H9 (cell line): ENCODE results near the gene NCEH1. TPM values are rescaled to one million over a fixed set of nuclear protein-coding genes. Genes with fewer than 3 reads are reported as not detected.
"Not testable (repeated sequence)": the region's sequence is repeated elsewhere in the genome, so short reads cannot be mapped to it uniquely, and the experiment has no call there.

Experiments
- DNase-seq: peaks from one replicate; pipeline ENCODE4 v3.0.0-alpha.2; 2017
- H2AFZ ChIP-seq: one replicate; pipeline ENCODE4 v1.6.1; 2013; ENCODE audit warnings: mild to moderate bottlenecking, low read length, control low read depth, moderate library complexity
- H2AK5ac ChIP-seq: 2 replicates; pipeline ENCODE4 v1.6.1; 2013; ENCODE audit warnings: low read length, control low read depth, mixed read lengths; ENCODE audit not compliant: insufficient read length
- H2BK120ac ChIP-seq: one replicate; pipeline ENCODE4 v1.6.1; 2013; ENCODE audit warnings: low read depth, mild to moderate bottlenecking, low read length, control low read depth, inconsistent platforms; ENCODE audit not compliant: poor library complexity, severe bottlenecking
- H2BK12ac ChIP-seq: 2 replicates; pipeline ENCODE4 v1.6.1; 2013; ENCODE audit warnings: low read length, control low read depth, mixed read lengths, low read depth; ENCODE audit not compliant: insufficient read length
- H2BK15ac ChIP-seq: 2 replicates; pipeline ENCODE4 v1.6.1; 2013; ENCODE audit warnings: low read depth, low read length, control low read depth
- H2BK20ac ChIP-seq: one replicate; pipeline ENCODE4 v1.6.1; 2013; ENCODE audit warnings: low read depth, mild to moderate bottlenecking, low read length, control low read depth, inconsistent platforms; ENCODE audit not compliant: poor library complexity, severe bottlenecking
- H2BK5ac ChIP-seq: 2 replicates; pipeline ENCODE4 v1.6.1; 2013; ENCODE audit warnings: low read length, control low read depth, mixed read lengths; ENCODE audit not compliant: insufficient read length
- H3K14ac ChIP-seq: 2 replicates; pipeline ENCODE4 v1.6.1; 2013; ENCODE audit warnings: low read length, control low read depth; ENCODE audit not compliant: insufficient read depth
- H3K18ac ChIP-seq: 2 replicates; pipeline ENCODE4 v1.6.1; 2013; ENCODE audit warnings: low read depth, mild to moderate bottlenecking, mixed read lengths, low read length, control low read depth; ENCODE audit not compliant: insufficient read length
- H3K23ac ChIP-seq: 2 replicates; pipeline ENCODE4 v1.6.1; 2013; ENCODE audit warnings: low read length, control low read depth, mixed read lengths, low read depth; ENCODE audit not compliant: insufficient read length
- H3K23me2 ChIP-seq: 2 replicates; pipeline ENCODE4 v1.6.1; 2013; ENCODE audit warnings: low read depth, mild to moderate bottlenecking, mixed read lengths, low read length, control low read depth; ENCODE audit not compliant: insufficient read length, poor library complexity, severe bottlenecking
- H3K27ac ChIP-seq: 2 replicates; pipeline ENCODE4 v1.5.1; 2013; ENCODE audit warnings: low read length, control low read depth, mixed read lengths, low read depth; ENCODE audit not compliant: insufficient read length
- H3K27me3 ChIP-seq: 2 replicates; pipeline ENCODE4 v1.6.1; 2013; ENCODE audit warnings: low read length, control low read depth, inconsistent platforms; ENCODE audit not compliant: insufficient read depth
- H3K4ac ChIP-seq: 2 replicates; pipeline ENCODE4 v1.6.1; 2013; ENCODE audit warnings: low read depth, mild to moderate bottlenecking, control low read depth, inconsistent platforms, low read length, moderate library complexity
- H3K4me1 ChIP-seq: 2 replicates; pipeline ENCODE4 v1.6.1; 2013; ENCODE audit warnings: low read length, control low read depth, inconsistent platforms; ENCODE audit not compliant: insufficient read depth
- H3K4me2 ChIP-seq: 2 replicates; pipeline ENCODE4 v1.6.1; 2013; ENCODE audit warnings: low read length, control low read depth, mixed read lengths; ENCODE audit not compliant: insufficient read length, insufficient read depth
- H3K56ac ChIP-seq: 2 replicates; pipeline ENCODE4 v1.6.1; 2013; ENCODE audit warnings: low read depth, mild to moderate bottlenecking, mixed read lengths, low read length, control low read depth; ENCODE audit not compliant: insufficient read length
- H3K79me1 ChIP-seq: 2 replicates; pipeline ENCODE4 v1.6.1; 2013; ENCODE audit warnings: low read depth, mild to moderate bottlenecking, moderate library complexity, low read length, control low read depth, inconsistent platforms; ENCODE audit not compliant: insufficient read depth, poor library complexity, severe bottlenecking
- H3K79me2 ChIP-seq: 2 replicates; pipeline ENCODE4 v1.6.1; 2013; ENCODE audit warnings: low read length, control low read depth, inconsistent platforms; ENCODE audit not compliant: insufficient read depth
- H3K9ac ChIP-seq: 2 replicates; pipeline ENCODE4 v1.6.1; 2013; ENCODE audit warnings: low read length, control low read depth, mixed read lengths; ENCODE audit not compliant: insufficient read length; ENCODE audit errors: extremely low read depth
- H3K9me3 ChIP-seq: one replicate; pipeline ENCODE4 v1.6.1; 2013; ENCODE audit warnings: low read depth, low read length, inconsistent platforms; ENCODE audit not compliant: control insufficient read depth
- H3T11ph ChIP-seq: one replicate; pipeline ENCODE4 v1.6.1; 2013; ENCODE audit warnings: mild to moderate bottlenecking, low read length, control low read depth, inconsistent platforms
- H4K20me1 ChIP-seq: one replicate; pipeline ENCODE4 v1.6.1; 2013; ENCODE audit not compliant: control insufficient read depth, insufficient read length, insufficient read depth
- H4K5ac ChIP-seq: 2 replicates; pipeline ENCODE4 v1.6.1; 2013; ENCODE audit warnings: low read depth, mild to moderate bottlenecking, mixed read lengths, low read length, control low read depth; ENCODE audit not compliant: insufficient read length
- H4K8ac ChIP-seq: replicated peaks from 2 replicates; pipeline ENCODE4 v1.6.1; 2013; ENCODE audit warnings: low read length, control low read depth, mixed read lengths, low read depth; ENCODE audit not compliant: insufficient read length
- H4K91ac ChIP-seq: 2 replicates; pipeline ENCODE4 v1.6.1; 2013; ENCODE audit warnings: low read depth, mild to moderate bottlenecking, moderate library complexity, mixed read lengths, low read length, control low read depth; ENCODE audit not compliant: insufficient read length
- H3K27ac Mint-ChIP-seq, 3 experiments: 2 replicates in 2 of 3; 3 replicates in 1 of 3; pipeline ENCODE4 v1.8.0; 2020 to 2021; ENCODE audit warnings: mixed read lengths in 3 of 3, mild to moderate bottlenecking in 1 of 3, moderate library complexity in 1 of 3
- H3K27me3 Mint-ChIP-seq: 2 replicates; pipeline ENCODE4 v1.8.0; 2021; ENCODE audit warnings: low read depth, mild to moderate bottlenecking, moderate library complexity, mixed read lengths
- H3K36me3 Mint-ChIP-seq, 3 experiments: 2 replicates in 2 of 3; 3 replicates in 1 of 3; pipeline ENCODE4 v1.8.0; 2020 to 2021; ENCODE audit warnings: low read depth in 3 of 3, mixed read lengths in 3 of 3; ENCODE audit not compliant: insufficient read depth in 1 of 3
- H3K4me1 Mint-ChIP-seq, 2 experiments: 2 replicates each; pipeline ENCODE4 v1.8.0; 2020; ENCODE audit warnings: mixed read lengths in 2 of 2
- H3K4me3 Mint-ChIP-seq, 2 experiments: 2 replicates in 1 of 2; 3 replicates in 1 of 2; pipeline ENCODE4 v1.8.0; 2020 to 2021; ENCODE audit warnings: mild to moderate bottlenecking in 2 of 2, mixed read lengths in 2 of 2, moderate library complexity in 1 of 2
- H3K9me3 Mint-ChIP-seq, 2 experiments: 2 replicates in 1 of 2; 3 replicates in 1 of 2; pipeline ENCODE4 v1.8.0; 2020; ENCODE audit warnings: mild to moderate bottlenecking in 2 of 2, mixed read lengths in 2 of 2, moderate library complexity in 1 of 2
- WGBS: extraction: QIAGEN DNeasy Blood & Tissue Kit; methylation state at CpG from one replicate; pipeline ENCODE4 v1.1.7; 2013; ENCODE audit warnings: missing lambda C conversion rate, low lambda C conversion rate, mixed read lengths; ENCODE audit not compliant: insufficient read length; ENCODE audit errors: extremely low coverage; 5-methylcytosine and 5-hydroxymethylcytosine counted together
- total RNA-seq: library from RNA; stranded (reverse); gene quantifications from 2 replicates; pipeline ENCODE4 v1.2.1, GENCODE V29; 2021
- TF ChIP-seq, protein P1 (sequence below): fragments of 200-600 bp; sonication (generic); conservative IDR thresholded peaks from 3 replicates; pipeline ENCODE4 v1.8.0; 2021; ENCODE audit warnings: antibody characterized with exemption, mild to moderate bottlenecking

Gene NCEH1
- total RNA-seq, 1 experiment from 2014 or later, result 2.3 TPM

DNA sequence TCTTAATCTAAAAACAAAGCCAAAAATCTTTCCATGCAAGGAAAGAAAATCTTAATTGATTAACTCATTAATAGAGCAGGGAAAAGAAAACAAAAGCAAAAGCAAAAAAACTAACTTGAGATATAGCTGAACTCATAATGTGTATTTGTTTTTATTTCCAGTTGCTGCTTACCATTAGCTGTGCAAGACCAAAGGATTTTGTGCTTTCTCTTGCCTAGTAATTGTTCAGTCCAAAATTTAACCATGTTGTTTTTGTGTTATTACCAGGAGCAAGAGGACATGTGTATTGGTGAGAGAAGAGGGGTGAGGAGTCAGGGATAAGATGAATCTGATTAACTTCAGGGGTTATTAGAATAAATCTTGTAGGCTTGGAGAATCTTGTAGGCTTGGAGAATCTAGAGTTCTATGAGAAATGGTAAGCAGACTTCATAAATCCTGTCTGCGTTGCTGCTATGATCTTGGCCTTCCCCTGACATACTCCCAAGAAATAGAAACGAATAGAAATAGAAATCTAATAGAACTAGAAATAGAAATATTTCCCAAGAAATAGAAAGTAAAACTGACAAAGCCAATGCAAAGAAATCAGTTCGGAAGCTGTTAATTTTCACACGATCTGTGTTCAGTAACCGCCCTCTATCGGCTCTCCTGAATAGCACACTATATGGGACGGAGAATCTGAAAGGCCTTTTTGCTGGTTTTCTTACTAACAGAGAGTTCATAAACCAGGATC lies 115.0 kb downstream of the NCEH1 start:
- Histone ChIP-seq H3K9ac (no peak overlapping the region), H3K23ac (no peak overlapping the region), H2AK5ac (no peak overlapping the region), H4K20me1 (no peaks in the 10 kb centered on the region), H2BK120ac (no peak overlapping the region), H4K8ac (no peak overlapping the region), H3K23me2 (no peaks in the 10 kb centered on the region), H3K79me2 (no peaks in the 10 kb centered on the region), H3K27ac (no peak overlapping the region), H3K4me2 (no peak overlapping the region), H4K91ac (no peak overlapping the region), H3K18ac (no peak overlapping the region), H3K9me3 (no peaks in the 10 kb centered on the region), H2BK15ac (no peak overlapping the region), H2BK5ac (no peak overlapping the region), H2BK20ac (no peak overlapping the region), H4K5ac (no peak overlapping the region), H3K4ac (no peak overlapping the region), H3T11ph (no peak overlapping the region), H2AFZ (no peak overlapping the region), H3K56ac (no peak overlapping the region), H2BK12ac (no peak overlapping the region), H3K4me1 (no peaks in the 10 kb centered on the region), H3K27me3 (no peaks in the 10 kb centered on the region), H3K14ac (no peak overlapping the region), H3K79me1 (no peaks in the 10 kb centered on the region)
- H3K27me3 Mint-ChIP-seq, result no peaks in the 10 kb centered on the region
- DNase-seq, result no peak
- no CpG with 5 or more reads among the region's 7 CpGs for WGBS
- TF ChIP-seq, protein P1, sequence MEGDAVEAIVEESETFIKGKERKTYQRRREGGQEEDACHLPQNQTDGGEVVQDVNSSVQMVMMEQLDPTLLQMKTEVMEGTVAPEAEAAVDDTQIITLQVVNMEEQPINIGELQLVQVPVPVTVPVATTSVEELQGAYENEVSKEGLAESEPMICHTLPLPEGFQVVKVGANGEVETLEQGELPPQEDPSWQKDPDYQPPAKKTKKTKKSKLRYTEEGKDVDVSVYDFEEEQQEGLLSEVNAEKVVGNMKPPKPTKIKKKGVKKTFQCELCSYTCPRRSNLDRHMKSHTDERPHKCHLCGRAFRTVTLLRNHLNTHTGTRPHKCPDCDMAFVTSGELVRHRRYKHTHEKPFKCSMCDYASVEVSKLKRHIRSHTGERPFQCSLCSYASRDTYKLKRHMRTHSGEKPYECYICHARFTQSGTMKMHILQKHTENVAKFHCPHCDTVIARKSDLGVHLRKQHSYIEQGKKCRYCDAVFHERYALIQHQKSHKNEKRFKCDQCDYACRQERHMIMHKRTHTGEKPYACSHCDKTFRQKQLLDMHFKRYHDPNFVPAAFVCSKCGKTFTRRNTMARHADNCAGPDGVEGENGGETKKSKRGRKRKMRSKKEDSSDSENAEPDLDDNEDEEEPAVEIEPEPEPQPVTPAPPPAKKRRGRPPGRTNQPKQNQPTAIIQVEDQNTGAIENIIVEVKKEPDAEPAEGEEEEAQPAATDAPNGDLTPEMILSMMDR, result peak; percentile 68
- H3K27ac Mint-ChIP-seq, result no peak overlapping the region
- H3K36me3 Mint-ChIP-seq, result no peaks in the 10 kb centered on the region
- no peak overlapping the region for H3K4me3 Mint-ChIP-seq
- no peaks in the 10 kb centered on the region; a peak in 1 of 5 replicates for H3K9me3 Mint-ChIP-seq
- peaks cover 0 to 2% of the 10 kb centered on the region in 2 experiments; a peak in 1 of 4 replicates for H3K4me1 Mint-ChIP-seq

DNA sequence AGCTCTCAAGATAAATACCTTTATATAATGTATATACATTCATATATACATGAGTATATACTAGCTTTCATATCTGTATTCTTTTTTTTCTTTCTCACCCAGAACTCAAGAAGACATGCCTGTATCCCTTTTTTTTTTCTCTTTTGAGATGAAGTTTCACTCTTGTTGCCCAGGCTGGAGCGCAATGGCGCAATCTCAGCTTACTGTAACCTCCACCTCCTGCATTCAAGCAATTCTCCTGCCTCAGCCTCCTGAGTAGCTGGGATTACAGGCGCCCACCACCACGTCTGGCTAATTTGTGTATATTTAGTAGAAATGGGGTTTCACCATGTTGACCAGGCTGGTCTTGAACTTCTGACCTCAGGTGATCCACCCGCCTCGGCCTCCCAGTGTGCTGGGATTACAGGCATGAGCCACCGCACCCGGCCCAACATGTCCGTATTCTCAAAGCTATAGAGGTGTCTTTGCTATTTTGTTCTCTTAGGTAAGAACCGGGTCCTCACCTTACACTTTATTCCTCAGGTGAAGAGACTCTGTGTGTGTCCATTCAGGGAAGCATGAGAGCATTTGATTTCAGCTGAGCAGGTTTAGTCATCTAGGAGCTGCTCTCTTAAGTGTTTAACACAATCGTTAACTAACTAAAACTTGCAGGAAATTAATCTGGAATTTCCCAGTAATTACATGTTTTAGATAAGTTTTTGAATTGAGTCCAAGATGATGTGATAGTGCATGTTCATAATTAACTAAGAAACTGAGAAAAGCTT lies 115.8 kb downstream of the NCEH1 start:
- not testable (repeated sequence) for H3K27ac Mint-ChIP-seq, H3K4me2 ChIP-seq, H3K4me3 Mint-ChIP-seq, H3K9me3 ChIP-seq, H3T11ph ChIP-seq, H3K79me2 ChIP-seq, H2BK120ac ChIP-seq, H4K91ac ChIP-seq, H3K18ac ChIP-seq, H3K9me3 Mint-ChIP-seq, H3K23me2 ChIP-seq, H2BK20ac ChIP-seq, H2AK5ac ChIP-seq, H3K27me3 Mint-ChIP-seq, H3K4ac ChIP-seq, H3K36me3 Mint-ChIP-seq, H4K8ac ChIP-seq, DNase-seq, H2BK15ac ChIP-seq, H3K23ac ChIP-seq, H3K56ac ChIP-seq, H3K27ac ChIP-seq, H2AFZ ChIP-seq, H3K4me1 Mint-ChIP-seq, H3K4me1 ChIP-seq, H3K14ac ChIP-seq, H3K27me3 ChIP-seq, H4K5ac ChIP-seq, H2BK5ac ChIP-seq, H4K20me1 ChIP-seq, H2BK12ac ChIP-seq, H3K9ac ChIP-seq, H3K79me1 ChIP-seq
- WGBS, result no CpG with 5 or more reads among the region's 11 CpGs
